ENCODE data around the gene DNMBP. TPM values are rescaled to one million over a fixed set of nuclear protein-coding genes. Genes with fewer than 3 reads are reported as not detected.

Gene DNMBP, protein sequence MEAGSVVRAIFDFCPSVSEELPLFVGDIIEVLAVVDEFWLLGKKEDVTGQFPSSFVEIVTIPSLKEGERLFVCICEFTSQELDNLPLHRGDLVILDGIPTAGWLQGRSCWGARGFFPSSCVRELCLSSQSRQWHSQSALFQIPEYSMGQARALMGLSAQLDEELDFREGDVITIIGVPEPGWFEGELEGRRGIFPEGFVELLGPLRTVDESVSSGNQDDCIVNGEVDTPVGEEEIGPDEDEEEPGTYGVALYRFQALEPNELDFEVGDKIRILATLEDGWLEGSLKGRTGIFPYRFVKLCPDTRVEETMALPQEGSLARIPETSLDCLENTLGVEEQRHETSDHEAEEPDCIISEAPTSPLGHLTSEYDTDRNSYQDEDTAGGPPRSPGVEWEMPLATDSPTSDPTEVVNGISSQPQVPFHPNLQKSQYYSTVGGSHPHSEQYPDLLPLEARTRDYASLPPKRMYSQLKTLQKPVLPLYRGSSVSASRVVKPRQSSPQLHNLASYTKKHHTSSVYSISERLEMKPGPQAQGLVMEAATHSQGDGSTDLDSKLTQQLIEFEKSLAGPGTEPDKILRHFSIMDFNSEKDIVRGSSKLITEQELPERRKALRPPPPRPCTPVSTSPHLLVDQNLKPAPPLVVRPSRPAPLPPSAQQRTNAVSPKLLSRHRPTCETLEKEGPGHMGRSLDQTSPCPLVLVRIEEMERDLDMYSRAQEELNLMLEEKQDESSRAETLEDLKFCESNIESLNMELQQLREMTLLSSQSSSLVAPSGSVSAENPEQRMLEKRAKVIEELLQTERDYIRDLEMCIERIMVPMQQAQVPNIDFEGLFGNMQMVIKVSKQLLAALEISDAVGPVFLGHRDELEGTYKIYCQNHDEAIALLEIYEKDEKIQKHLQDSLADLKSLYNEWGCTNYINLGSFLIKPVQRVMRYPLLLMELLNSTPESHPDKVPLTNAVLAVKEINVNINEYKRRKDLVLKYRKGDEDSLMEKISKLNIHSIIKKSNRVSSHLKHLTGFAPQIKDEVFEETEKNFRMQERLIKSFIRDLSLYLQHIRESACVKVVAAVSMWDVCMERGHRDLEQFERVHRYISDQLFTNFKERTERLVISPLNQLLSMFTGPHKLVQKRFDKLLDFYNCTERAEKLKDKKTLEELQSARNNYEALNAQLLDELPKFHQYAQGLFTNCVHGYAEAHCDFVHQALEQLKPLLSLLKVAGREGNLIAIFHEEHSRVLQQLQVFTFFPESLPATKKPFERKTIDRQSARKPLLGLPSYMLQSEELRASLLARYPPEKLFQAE (N-terminal part only)
- 10 to 100 TPM in 3 of 4 donors, 1 to 10 TPM in 1; 9.5 to 15.8 (median 11.4) TPM for total RNA-seq

DNA sequence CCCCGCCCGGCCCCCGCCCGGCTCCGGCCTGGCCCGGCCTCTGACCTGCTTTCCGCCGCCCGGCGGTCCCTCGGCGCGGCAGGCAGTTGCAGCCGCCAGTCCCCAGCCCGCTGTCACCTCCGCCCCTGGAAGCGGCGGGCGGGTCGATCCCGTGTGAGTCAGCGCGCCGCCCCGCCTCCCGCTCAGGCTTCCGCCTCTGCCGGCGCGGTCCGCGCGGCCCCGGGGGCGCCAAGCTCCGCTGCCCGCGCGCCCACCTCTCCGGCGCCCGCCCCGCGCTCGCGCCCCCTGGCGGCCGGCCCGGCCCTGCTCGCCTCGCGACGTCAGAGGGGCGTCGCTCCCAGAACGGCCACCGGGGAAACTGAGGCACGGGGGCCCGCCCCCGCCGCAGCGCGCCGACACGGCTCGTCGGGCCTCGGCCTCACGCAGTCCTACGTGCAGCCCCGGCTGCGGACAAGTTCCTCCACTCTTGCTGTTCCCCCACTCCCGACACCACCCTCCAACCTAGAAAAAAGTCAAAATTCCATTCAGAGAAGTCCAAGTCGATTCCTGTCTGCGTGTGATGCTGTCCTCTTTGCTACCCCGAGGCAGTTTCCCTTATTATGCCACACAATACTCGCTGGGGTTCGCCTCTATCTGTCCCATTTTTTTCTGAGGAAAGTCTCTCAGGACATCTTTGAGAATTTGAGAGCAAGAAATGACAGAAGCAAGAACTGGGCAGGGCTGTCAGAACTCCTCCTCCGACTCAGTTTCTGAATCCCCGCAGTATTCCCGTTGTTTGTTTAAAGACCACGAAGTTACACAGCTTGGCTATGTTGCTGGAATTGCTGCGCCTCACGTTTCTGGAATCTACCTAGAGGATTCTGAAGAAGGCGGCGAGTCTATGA is at the start of gene DNMBP:
DNMBP (minus strand) TSS at position 155 of the 884 bp plus-strand sequence. CDS start 37,823 bp downstream, outside the sequence.
- peaks cover 28 to 50% (median 34%) of the 10 kb centered on the region in 3 donors for H3K4me1 ChIP-seq
- no peaks in the 10 kb centered on the region for H3K27me3 ChIP-seq
- no peaks in the 10 kb centered on the region for H3K36me3 ChIP-seq
- peak within 1 kb of the TSS; percentile 60 to 90 (median 80) for H3K4me3 ChIP-seq
- no peaks in the 10 kb centered on the region for H3K9me3 ChIP-seq
- WGBS, 2 donors: 7% methylated on average over 17 of the region's 86 CpGs
- intact Hi-C loops (cut with DNase I): no loop called here
- peak within 1 kb of the TSS; percentile 80 to 96 (median 90) for H3K27ac ChIP-seq
- TF ChIP-seq, protein P1, sequence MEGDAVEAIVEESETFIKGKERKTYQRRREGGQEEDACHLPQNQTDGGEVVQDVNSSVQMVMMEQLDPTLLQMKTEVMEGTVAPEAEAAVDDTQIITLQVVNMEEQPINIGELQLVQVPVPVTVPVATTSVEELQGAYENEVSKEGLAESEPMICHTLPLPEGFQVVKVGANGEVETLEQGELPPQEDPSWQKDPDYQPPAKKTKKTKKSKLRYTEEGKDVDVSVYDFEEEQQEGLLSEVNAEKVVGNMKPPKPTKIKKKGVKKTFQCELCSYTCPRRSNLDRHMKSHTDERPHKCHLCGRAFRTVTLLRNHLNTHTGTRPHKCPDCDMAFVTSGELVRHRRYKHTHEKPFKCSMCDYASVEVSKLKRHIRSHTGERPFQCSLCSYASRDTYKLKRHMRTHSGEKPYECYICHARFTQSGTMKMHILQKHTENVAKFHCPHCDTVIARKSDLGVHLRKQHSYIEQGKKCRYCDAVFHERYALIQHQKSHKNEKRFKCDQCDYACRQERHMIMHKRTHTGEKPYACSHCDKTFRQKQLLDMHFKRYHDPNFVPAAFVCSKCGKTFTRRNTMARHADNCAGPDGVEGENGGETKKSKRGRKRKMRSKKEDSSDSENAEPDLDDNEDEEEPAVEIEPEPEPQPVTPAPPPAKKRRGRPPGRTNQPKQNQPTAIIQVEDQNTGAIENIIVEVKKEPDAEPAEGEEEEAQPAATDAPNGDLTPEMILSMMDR (IDR thresholded peaks at IDR 0.05): peak; percentile 29 to 75 (median 69)
- TF ChIP-seq POLR2A (IDR thresholded peaks at IDR 0.05): peak in 2 of 4 donors; percentile 54 to 67
- peak; percentile 25 for DNase-seq

DNA sequence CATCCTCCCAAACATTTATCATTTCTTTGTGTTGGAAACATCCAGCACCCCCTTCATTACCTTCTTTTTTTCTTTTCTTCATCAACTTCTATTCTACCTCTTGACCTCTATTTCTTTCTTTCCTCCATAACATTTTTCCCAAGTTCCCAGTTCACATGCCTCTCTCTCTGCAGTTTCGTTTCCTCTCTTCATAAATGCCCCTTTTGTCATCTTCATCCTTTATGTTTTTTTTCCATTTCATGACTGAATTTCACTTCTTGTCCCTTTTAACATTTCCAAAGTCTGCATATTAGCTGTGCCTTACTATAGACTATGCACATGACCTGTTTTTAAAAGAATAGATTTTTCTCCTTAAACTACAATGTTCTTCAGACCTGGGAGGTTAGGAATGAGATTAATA is 48.2 kb upstream of the DNMBP start:
- Histone ChIP-seq H3K27me3 (peaks cover 0 to 4% (median 0%) of the 10 kb centered on the region in 4 donors), H3K27ac (no peak overlapping the region), H3K4me3 (no peak overlapping the region), H3K36me3 (no peaks in the 10 kb centered on the region), H3K4me1 (no peaks in the 10 kb centered on the region), H3K9me3 (no peaks in the 10 kb centered on the region)
- no peak for TF ChIP-seq POLR2A (IDR thresholded peaks at IDR 0.05)
- TF ChIP-seq, protein P1 (IDR thresholded peaks at IDR 0.05): no peak
- intact Hi-C loops (cut with DNase I): no loop called here
- 36 to 57% methylated on average over 1 of the region's 1 CpG for WGBS, 2 donors
- no peak for DNase-seq

DNA sequence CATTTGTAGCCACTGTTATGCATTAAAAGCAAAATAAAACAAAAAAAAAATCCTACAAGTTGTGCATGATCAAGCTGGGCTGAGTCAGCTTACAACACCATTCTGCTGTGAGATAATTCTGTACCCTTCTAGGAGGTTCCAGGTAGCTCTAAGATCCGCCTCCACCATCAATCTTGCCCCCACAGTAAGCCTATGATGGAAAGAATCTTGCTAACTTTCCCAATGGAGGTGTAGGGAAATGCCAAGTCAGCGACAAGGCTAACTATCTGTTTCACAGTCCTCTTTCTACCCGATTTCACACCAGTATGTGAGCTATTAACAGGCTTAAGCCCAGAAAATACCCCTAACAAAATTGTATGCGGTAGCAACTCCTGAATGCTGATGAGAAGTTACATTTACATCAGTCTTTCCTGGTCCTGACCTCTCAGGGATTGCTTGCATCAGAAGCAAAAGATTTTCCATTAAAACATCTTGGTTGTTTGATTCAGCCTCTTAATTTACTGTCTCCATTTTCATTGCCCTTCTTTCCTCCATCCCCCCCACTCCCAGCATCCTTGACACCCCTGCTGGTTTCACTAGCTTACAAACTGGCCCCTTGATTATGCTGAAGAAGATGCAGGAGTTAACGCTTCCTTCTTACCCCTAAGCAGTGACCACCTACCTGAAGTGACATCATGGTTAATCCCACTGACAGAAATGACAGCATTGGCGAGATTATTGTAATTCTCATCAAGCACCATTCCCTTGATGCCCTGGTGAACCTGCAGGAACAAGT is 44.1 kb upstream of the DNMBP start:
- Histone ChIP-seq H3K27me3 (peaks cover 0 to 4% (median 0%) of the 10 kb centered on the region in 4 donors), H3K36me3 (no peaks in the 10 kb centered on the region), H3K4me1 (no peaks in the 10 kb centered on the region), H3K27ac (no peak overlapping the region), H3K9me3 (no peaks in the 10 kb centered on the region), H3K4me3 (no peak overlapping the region)
- intact Hi-C loops (cut with DNase I): no loop called here
- DNase-seq: no peak
- no peak for TF ChIP-seq POLR2A (IDR thresholded peaks at IDR 0.05)
- TF ChIP-seq, protein P1 (IDR thresholded peaks at IDR 0.05): no peak
- 47 to 51% methylated on average over 6 of the region's 6 CpGs for WGBS, 2 donors

DNA sequence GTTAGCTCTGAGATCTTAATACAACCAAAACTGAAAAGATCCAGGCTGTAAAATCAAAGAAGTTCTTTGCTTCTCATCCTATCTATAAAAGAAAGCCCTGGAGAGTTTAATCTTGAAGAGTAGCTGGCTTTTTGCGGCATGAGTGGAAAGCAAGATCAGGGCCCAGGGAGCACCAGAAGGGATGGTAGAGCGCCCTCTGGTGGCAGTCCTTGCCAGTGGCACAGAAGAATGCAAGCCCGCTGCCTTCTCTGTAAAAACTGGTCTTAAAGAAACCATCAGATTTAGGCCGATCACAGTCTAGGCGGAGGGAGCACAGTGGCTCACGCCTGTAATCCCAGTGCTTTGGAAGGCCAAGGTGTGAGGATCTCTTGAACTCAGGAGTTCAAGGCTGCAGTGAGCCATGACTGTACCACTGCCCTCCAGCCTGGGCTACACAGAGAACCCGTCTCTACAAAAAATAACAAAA is 36.3 kb upstream of the DNMBP start:
- Histone ChIP-seq H3K9me3 (no peaks in the 10 kb centered on the region), H3K27ac (peak overlapping the region in 2 of 4 donors; percentile 16 to 79), H3K4me3 (no peak overlapping the region), H3K4me1 (peaks cover 7 to 53% (median 18%) of the 10 kb centered on the region in 3 donors), H3K27me3 (no peaks in the 10 kb centered on the region), H3K36me3 (no peaks in the 10 kb centered on the region)
- WGBS, 2 donors: 0 to 16% methylated on average over 5 to 7 of the region's 7 CpGs
- intact Hi-C loops (cut with DNase I): loop anchor here (5.0 to 10.0 kb wide), 2 partner anchors 71 to 204 kb away; no protein-coding TSS in a partner anchor
- TF ChIP-seq POLR2A (IDR thresholded peaks at IDR 0.05): no peak
- TF ChIP-seq, protein P1 (IDR thresholded peaks at IDR 0.05): peak; percentile 80 to 98 (median 95)
- peak; percentile 8 for DNase-seq
